Ishikawa (cell line): ENCODE results near the gene SNX32.

Experiments
- CEBPB ChIP-seq: IDR thresholded peaks from 2 replicates; pipeline ENCODE4 v1.6.1; 2012
- EP300 ChIP-seq: IDR thresholded peaks from 2 replicates; pipeline ENCODE4 v1.6.1; 2012; ENCODE audit warnings: borderline replicate concordance
- FOXM1 ChIP-seq: IDR thresholded peaks from 2 replicates; pipeline ENCODE4 v1.6.1; 2012; ENCODE audit warnings: low read depth, borderline replicate concordance
- MAX ChIP-seq: IDR thresholded peaks from 2 replicates; pipeline ENCODE4 v1.6.1; 2012
- YY1 ChIP-seq: IDR thresholded peaks from 2 replicates; pipeline ENCODE4 v1.6.1; 2012; ENCODE audit warnings: low read depth

GRCh38 chr11:65903068-65903481 lies 69.3 kb downstream of the SNX32 start:
- TF ChIP-seq MAX, result 0 out of 2 replicates have a peak, but pooled peaks have one; percentile 28
- TF ChIP-seq EP300, result peak; percentile 74; the same call in 1 of the 2 replicates
- 0 out of 2 replicates have a peak, but pooled peaks have one; percentile 33 for TF ChIP-seq YY1
- TF ChIP-seq FOXM1, result peak; percentile 79
- TF ChIP-seq CEBPB, result no peak
